ENCODE data around the gene ANKRA2. TPM values are rescaled to one million over a fixed set of nuclear protein-coding genes. Genes with fewer than 3 reads are reported as not detected.

Gene ANKRA2
- total and polyA plus RNA-seq, 2 of the 8 experiments (the other 6 are each of a cell fraction or from before 2014, with no cell fraction given) = 7.0 to 12.6 TPM

- H3K79me2 ChIP-seq (ENCODE audit: control insufficient read depth in 1 of 2, insufficient read depth in 2 of 2, low read length in 2 of 2) = no peaks in the 10 kb centered on the region
- no peaks in the 10 kb centered on the region for H3K23me2 ChIP-seq (ENCODE audit: low read depth, low read length)
- DNase-seq (ENCODE audit: low read depth in 1 of 2, low spot score in 2 of 2) (no peak), FAIRE-seq (no peak)
- H2BK5ac ChIP-seq (ENCODE audit: low read depth, low read length) = no peak overlapping the region
- H3K36me3 ChIP-seq (ENCODE audit: control insufficient read depth in 2 of 4, insufficient read depth in 4 of 4, low read length in 3 of 4) = no peaks in the 10 kb centered on the region
- H3K4me2 ChIP-seq (ENCODE audit: insufficient read depth in 1 of 2, low read depth in 2 of 2, low read length in 2 of 2) = no peak overlapping the region
- H2AFZ ChIP-seq (ENCODE audit: low read length) = no peak overlapping the region
- no peak overlapping the region for H3K56ac ChIP-seq (replicated peaks; ENCODE audit: insufficient read length, low read depth, low read length)
- no peak overlapping the region for H3K27ac ChIP-seq (ENCODE audit: low read depth, low read length)
- H3K18ac ChIP-seq (ENCODE audit: extremely low read depth, low read length) = no peak overlapping the region
- ChIA-PET POLR2A (ENCODE audit: partially characterized antibody) (no interaction called here), CTCF (ENCODE audit: partially characterized antibody) (interaction anchor here (0.6 to 1.9 kb wide), 6 partner anchors 10 to 190 kb away, joined by 3 to 8 read pairs (median 3); no protein-coding TSS in a partner anchor)
- no peak overlapping the region for H3K14ac ChIP-seq (ENCODE audit: insufficient read length)
- H4K8ac ChIP-seq (ENCODE audit: extremely low read depth, insufficient read depth, low read length) = no peak overlapping the region
- no peaks in the 10 kb centered on the region for H3K27me3 ChIP-seq (replicated peaks in 1 of 4; ENCODE audit: control insufficient read depth in 3 of 4, extremely low read depth in 1 of 4, insufficient read depth in 3 of 4, low read length in 3 of 4)
- H3K9me3 ChIP-seq (ENCODE audit: insufficient read depth in 2 of 2, low read depth in 1 of 2, low read length in 1 of 2) = no peaks in the 10 kb centered on the region
- no peak overlapping the region for H3K9ac ChIP-seq (replicated peaks in 1 of 4; ENCODE audit: extremely low read depth in 1 of 4, low read depth in 3 of 4, low read length in 3 of 4)
- no peak overlapping the region for H2BK120ac ChIP-seq (replicated peaks; ENCODE audit: low read depth, low read length)
- TF ChIP-seq SUZ12 (IDR thresholded peaks at IDR 0.05; ENCODE audit: low read length) (no peak), GABPA (IDR thresholded peaks at IDR 0.05; ENCODE audit: borderline replicate concordance, insufficient read depth, low read length) (no peak)
- no peaks in the 10 kb centered on the region for H3K4me1 ChIP-seq (replicated peaks in 1 of 4; ENCODE audit: control insufficient read depth in 3 of 4, insufficient read depth in 4 of 4, low read length in 3 of 4)
- no peak overlapping the region for H4K91ac ChIP-seq (replicated peaks; ENCODE audit: insufficient read length, low read length)
- H3K4me3 ChIP-seq (ENCODE audit: extremely low read depth in 1 of 4, insufficient read depth in 2 of 4, low read depth in 3 of 4, low read length in 4 of 4) = no peak overlapping the region
- H2AK5ac ChIP-seq (ENCODE audit: low read depth, low read length) = no peak overlapping the region
- H2BK20ac ChIP-seq (ENCODE audit: low read length) = no peak overlapping the region
- no peak overlapping the region for H2BK15ac ChIP-seq (ENCODE audit: low read length)
- H4K20me1 ChIP-seq (replicated peaks in 1 of 2; ENCODE audit: control insufficient read depth in 1 of 2, insufficient read depth in 2 of 2, low read length in 2 of 2) = no peaks in the 10 kb centered on the region
- H4K5ac ChIP-seq (ENCODE audit: insufficient read length, low read depth, low read length) = no peak overlapping the region
- no peak overlapping the region for H3K4ac ChIP-seq (replicated peaks; ENCODE audit: insufficient read length, low read depth, low read length)
- H2BK12ac ChIP-seq (ENCODE audit: low read depth, low read length) = no peak overlapping the region
- H3K23ac ChIP-seq (ENCODE audit: insufficient read length) = no peak overlapping the region
- H3K79me1 ChIP-seq (ENCODE audit: low read depth, low read length) = no peaks in the 10 kb centered on the region
Measured at GRCh38 chr5:73607228-73607627, 41.8 kb upstream of the ANKRA2 start.

All from H1 (cell line).